ENCODE data around the gene NDUFS1. TPM values are rescaled to one million over a fixed set of nuclear protein-coding genes. Genes with fewer than 3 reads are reported as not detected.
"Not testable (repeated sequence)": the region's sequence is repeated elsewhere in the genome, so short reads cannot be mapped to it uniquely, and the experiment has no call there.

The NDUFS1 gene
- total and polyA plus RNA-seq, 4 donors, result 16.3 to 87.4 (median 60.5) TPM

- no peak overlapping the region for H3K9ac ChIP-seq (ENCODE audit: insufficient read depth in 1 of 2, low read length in 2 of 2)
- ATAC-seq (ENCODE audit: insufficient read depth, low FRiP score) (no peak), DNase-seq (no peak)
- peaks cover 0 to 6% (median 2%) of the 10 kb centered on the region in 4 donors for H3K9me3 ChIP-seq (ENCODE audit: control insufficient read depth in 4 of 4, insufficient read depth in 3 of 4, low read length in 3 of 4)
- no peak overlapping the region for H3K27ac ChIP-seq (ENCODE audit: low read depth in 1 of 2, low read length in 1 of 2)
- H3K4me1 ChIP-seq (ENCODE audit: control insufficient read depth in 5 of 5, insufficient read depth in 5 of 5, low read length in 5 of 5), result no peaks in the 10 kb centered on the region
- no peak overlapping the region for H3K4me3 ChIP-seq
- no peaks in the 10 kb centered on the region for H3K27me3 ChIP-seq (ENCODE audit: control insufficient read depth in 3 of 3, insufficient read depth in 3 of 3, low read length in 2 of 3)
- peaks cover 0 to 12% (median 6%) of the 10 kb centered on the region in 4 donors for H3K36me3 ChIP-seq (ENCODE audit: control insufficient read depth in 4 of 4, insufficient read depth in 4 of 4, low read length in 4 of 4)
- 76 to 90% methylated on average over 7 of the region's 7 CpGs for WGBS, 2 donors
- TF ChIP-seq CTCF (IDR thresholded peaks at IDR 0.05; ENCODE audit: control extremely low read depth, extremely low read depth), result no peak
Measured at GRCh38 chr2:206108713-206109112, 50.5 kb downstream of the NDUFS1 start.

- no peak for TF ChIP-seq CTCF (IDR thresholded peaks at IDR 0.05; ENCODE audit: control extremely low read depth, extremely low read depth)
- Histone ChIP-seq H3K4me3 (no peak overlapping the region), H3K9me3 (ENCODE audit: control insufficient read depth in 4 of 4, insufficient read depth in 3 of 4, low read length in 3 of 4) (no peaks in the 10 kb centered on the region), H3K36me3 (ENCODE audit: control insufficient read depth in 4 of 4, insufficient read depth in 4 of 4, low read length in 4 of 4) (peaks cover 0 to 4% (median 0%) of the 10 kb centered on the region in 4 donors), H3K27me3 (ENCODE audit: control insufficient read depth in 3 of 3, insufficient read depth in 3 of 3, low read length in 2 of 3) (no peaks in the 10 kb centered on the region), H3K27ac (ENCODE audit: low read depth in 1 of 2, low read length in 1 of 2) (no peak overlapping the region), H3K4me1 (ENCODE audit: control insufficient read depth in 5 of 5, insufficient read depth in 5 of 5, low read length in 5 of 5) (no peaks in the 10 kb centered on the region), H3K9ac (ENCODE audit: insufficient read depth in 1 of 2, low read length in 2 of 2) (no peak overlapping the region)
- 96 to 99% methylated on average over 5 of the region's 5 CpGs for WGBS, 2 donors
- DNase-seq (no peak), ATAC-seq (ENCODE audit: insufficient read depth, low FRiP score) (no peak)
Measured at GRCh38 chr2:206105541-206105940, 53.7 kb downstream of the NDUFS1 start.

GRCh38 chr2:206105038-206105437 is 54.2 kb downstream of the NDUFS1 start:
- ATAC-seq (ENCODE audit: insufficient read depth, low FRiP score) (no peak), DNase-seq (no peak)
- Histone ChIP-seq H3K4me3 (no peak overlapping the region), H3K9me3 (ENCODE audit: control insufficient read depth in 4 of 4, insufficient read depth in 3 of 4, low read length in 3 of 4) (no peaks in the 10 kb centered on the region), H3K9ac (ENCODE audit: insufficient read depth in 1 of 2, low read length in 2 of 2) (no peak overlapping the region), H3K36me3 (ENCODE audit: control insufficient read depth in 4 of 4, insufficient read depth in 4 of 4, low read length in 4 of 4) (peaks cover 0 to 4% (median 0%) of the 10 kb centered on the region in 4 donors), H3K4me1 (ENCODE audit: control insufficient read depth in 5 of 5, insufficient read depth in 5 of 5, low read length in 5 of 5) (no peaks in the 10 kb centered on the region), H3K27me3 (ENCODE audit: control insufficient read depth in 3 of 3, insufficient read depth in 3 of 3, low read length in 2 of 3) (no peaks in the 10 kb centered on the region), H3K27ac (ENCODE audit: low read depth in 1 of 2, low read length in 1 of 2) (no peak overlapping the region)
- TF ChIP-seq CTCF (IDR thresholded peaks at IDR 0.05; ENCODE audit: control extremely low read depth, extremely low read depth), result no peak
- 96 to 97% methylated on average over 4 of the region's 4 CpGs for WGBS, 2 donors

GRCh38 chr2:206098872-206099271 is 60.4 kb downstream of the NDUFS1 start:
- DNase-seq; H3K27ac ChIP-seq (ENCODE audit: low read depth in 1 of 2, low read length in 1 of 2); H3K9me3 ChIP-seq (ENCODE audit: control insufficient read depth in 4 of 4, insufficient read depth in 3 of 4, low read length in 3 of 4); ATAC-seq (ENCODE audit: insufficient read depth, low FRiP score); H3K4me3 ChIP-seq; H3K27me3 ChIP-seq (ENCODE audit: control insufficient read depth in 3 of 3, insufficient read depth in 3 of 3, low read length in 2 of 3); H3K9ac ChIP-seq (ENCODE audit: insufficient read depth in 1 of 2, low read length in 2 of 2); H3K36me3 ChIP-seq (ENCODE audit: control insufficient read depth in 4 of 4, insufficient read depth in 4 of 4, low read length in 4 of 4); H3K4me1 ChIP-seq (ENCODE audit: control insufficient read depth in 5 of 5, insufficient read depth in 5 of 5, low read length in 5 of 5): not testable (repeated sequence)
- 43 to 81% methylated on average over 19 of the region's 19 CpGs for WGBS, 2 donors
